ENCODE results near the gene USP20.
"Not testable (repeated sequence)": the region's sequence is repeated elsewhere in the genome, so short reads cannot be mapped to it uniquely, and the experiment has no call there.

The USP20 gene

DNA sequence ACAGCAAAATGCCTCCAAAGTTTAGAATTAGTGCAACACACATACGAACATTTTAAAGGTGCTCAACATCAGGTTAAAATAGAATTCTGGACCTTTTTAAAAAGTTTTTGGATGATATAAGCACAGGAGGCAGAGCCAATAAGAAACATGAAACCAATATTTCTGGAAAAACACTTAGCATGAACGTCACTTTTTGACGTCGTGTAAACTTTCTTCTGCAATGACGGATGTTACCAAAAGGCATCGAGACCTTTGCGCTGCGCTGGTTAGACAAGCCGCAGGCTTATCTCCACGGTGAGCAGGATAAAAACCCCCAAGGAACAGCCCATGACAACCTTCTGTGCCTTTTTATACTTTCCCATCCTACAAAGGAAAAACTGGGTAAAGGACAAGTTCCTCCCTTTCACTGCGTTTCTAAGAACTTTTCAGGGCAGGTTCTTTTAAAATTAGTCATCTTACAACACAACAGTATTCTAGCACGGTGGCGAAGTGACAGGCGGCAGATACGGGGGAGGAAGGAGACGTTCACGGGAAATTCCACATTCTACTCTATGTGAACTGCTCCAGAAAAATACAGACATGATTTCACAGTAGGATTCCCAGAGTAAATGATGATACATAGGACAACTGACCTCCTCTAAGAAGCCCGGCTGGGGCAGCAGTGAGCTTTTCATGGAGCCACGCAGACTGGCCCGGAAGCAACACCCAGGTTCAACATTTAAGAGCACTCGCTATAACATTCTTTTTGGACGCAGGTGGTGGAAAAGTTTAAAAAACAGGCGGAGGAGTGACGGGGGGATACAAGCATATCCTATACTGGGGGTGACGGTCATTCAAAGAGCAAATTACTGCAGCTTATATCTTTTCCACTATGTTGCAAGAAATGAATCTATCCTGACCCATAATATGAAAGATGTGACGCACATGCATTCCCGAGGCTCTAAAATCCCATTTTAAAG is 52.4 kb downstream of the USP20 start:
- in situ Hi-C loops (cut with MboI; ENCODE audit: low sequenced_read_pairs) = no loop called here

GRCh38 chr9:129888293-129889121 is 53.2 kb downstream of the USP20 start:
- in situ Hi-C loops (cut with MboI; ENCODE audit: low sequenced_read_pairs) = no loop called here

DNA sequence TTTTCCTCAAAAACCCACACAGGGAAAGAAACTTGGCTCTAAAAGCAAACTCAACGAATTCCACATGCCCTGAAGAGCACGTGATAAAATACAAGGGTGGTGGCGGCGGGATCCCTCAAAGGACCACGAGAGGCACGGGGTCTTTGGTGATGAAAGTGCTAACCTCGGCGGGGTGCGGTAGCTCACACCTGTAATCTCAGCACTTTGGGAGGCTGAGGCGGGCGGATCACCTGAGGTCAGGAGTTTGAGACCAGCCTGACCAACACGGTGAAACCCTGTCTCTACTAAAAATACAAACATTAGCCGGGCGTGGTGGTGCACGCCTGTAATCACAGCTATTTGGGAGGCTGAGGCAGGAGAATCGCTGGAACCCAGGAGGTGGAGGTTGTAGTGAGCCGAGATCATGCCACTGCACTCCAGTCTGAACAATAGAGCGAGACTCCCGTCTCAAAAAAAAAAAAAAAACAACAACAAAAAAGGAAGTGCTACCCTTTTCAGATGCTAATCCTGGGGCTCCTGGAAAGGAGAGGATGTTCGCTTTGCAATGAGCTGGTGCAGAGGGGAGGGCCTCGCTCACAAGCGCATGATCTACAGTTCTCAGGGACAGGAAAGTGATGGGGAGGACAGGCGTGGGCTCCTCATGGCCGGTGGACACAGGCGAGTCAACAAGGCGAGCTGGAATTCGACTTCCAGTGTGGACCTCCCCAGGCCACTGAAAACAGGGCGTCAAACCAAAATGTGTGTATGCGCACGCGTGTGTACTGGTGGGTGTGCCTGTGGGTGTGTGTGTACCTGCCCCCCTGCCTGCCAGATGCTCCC is 54.1 kb downstream of the USP20 start:
- in situ Hi-C loops (cut with MboI; ENCODE audit: low sequenced_read_pairs) = no loop called here

GRCh38 chr9:129889941-129890717 is 54.9 kb downstream of the USP20 start:
- in situ Hi-C loops (cut with MboI; ENCODE audit: low sequenced_read_pairs) = no loop called here

DNA sequence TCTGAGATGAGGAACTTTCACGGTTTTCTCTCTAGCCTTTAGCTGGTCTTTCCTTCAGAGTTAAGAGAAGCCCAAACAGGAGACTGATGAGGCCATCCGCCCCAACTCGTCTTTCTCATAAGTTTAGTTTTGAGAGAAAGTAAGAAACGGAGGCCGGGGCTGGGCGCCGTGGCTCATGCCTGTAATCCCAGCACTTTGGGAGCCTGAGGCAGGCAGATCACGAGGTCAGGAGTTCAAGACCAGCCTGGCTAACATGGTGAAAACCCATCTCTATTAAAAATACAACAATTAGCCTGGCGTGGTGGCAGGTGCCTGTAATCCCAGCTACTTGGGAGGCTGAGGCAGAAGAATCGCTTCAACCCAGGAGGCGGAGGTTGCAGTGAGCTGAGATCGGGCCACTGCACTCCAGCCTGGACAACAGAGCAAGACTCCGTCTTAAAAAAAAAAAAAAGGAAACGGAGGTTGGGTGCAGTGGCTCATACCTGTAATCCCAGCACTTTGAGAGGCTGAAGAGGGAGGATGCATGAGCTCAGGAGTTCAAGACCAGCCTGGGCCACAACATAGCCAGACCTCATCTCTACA is 55.6 kb downstream of the USP20 start:
- in situ Hi-C loops (cut with MboI; ENCODE audit: low sequenced_read_pairs) = not testable (repeated sequence)

DNA sequence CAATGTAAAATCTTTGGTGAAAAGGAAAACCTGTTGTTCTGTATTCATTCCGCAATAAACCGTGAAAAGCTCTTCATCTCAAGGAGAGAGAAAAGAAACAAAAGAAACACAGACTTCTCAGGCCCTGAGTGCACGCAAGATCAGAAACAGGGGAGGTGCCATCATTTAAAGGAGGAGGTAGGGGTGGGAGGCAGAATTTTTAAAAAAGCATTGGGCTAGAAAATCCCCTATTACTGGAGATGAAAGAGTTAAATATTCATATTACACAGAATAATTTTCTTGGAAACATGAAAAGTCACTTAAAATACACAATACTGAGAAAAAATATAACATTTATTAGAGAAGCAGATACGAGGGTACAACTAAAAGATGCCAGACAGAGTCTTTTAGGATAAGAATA is 56.3 kb downstream of the USP20 start:
- in situ Hi-C loops (cut with MboI; ENCODE audit: low sequenced_read_pairs) = no loop called here

GRCh38 chr9:129894120-129894823 is 59.0 kb downstream of the USP20 start:
- in situ Hi-C loops (cut with MboI; ENCODE audit: low sequenced_read_pairs) = no loop called here

GRCh38 chr9:129895376-129896268 is 60.4 kb downstream of the USP20 start:
- in situ Hi-C loops (cut with MboI; ENCODE audit: low sequenced_read_pairs) = no loop called here

- in situ Hi-C loops (cut with MboI; ENCODE audit: low sequenced_read_pairs) = no loop called here
Measured at GRCh38 chr9:129897263-129897662, 62.0 kb downstream of the USP20 start.

DNA sequence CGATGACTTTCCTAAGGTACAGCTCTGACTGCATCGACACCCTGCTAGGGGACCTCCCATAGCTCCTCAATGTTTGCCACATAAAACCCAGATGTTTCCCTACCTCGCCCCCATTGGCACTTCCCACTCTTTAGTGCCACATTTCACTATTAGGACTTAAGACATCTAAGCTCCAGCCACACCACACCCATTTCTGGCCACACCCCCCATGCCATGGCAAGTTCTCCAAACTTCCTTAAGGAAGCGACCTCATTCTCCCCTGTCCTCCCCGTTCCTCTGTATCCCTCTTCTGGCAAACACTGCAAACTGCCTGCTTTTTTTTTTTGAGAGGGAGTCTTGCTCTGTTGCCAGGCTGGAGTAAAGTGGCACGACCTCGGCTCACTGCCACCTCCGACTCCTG is 62.9 kb downstream of the USP20 start:
- in situ Hi-C loops (cut with MboI; ENCODE audit: low sequenced_read_pairs) = no loop called here

- in situ Hi-C loops (cut with MboI; ENCODE audit: low sequenced_read_pairs) = no loop called here
Measured at GRCh38 chr9:129899620-129900019, 64.4 kb downstream of the USP20 start.

GRCh38 chr9:129900263-129901027 is 65.2 kb downstream of the USP20 start:
- in situ Hi-C loops (cut with MboI; ENCODE audit: low sequenced_read_pairs) = no loop called here

GRCh38 chr9:129901993-129902739 is 66.9 kb downstream of the USP20 start:
- in situ Hi-C loops (cut with MboI; ENCODE audit: low sequenced_read_pairs) = no loop called here

DNA sequence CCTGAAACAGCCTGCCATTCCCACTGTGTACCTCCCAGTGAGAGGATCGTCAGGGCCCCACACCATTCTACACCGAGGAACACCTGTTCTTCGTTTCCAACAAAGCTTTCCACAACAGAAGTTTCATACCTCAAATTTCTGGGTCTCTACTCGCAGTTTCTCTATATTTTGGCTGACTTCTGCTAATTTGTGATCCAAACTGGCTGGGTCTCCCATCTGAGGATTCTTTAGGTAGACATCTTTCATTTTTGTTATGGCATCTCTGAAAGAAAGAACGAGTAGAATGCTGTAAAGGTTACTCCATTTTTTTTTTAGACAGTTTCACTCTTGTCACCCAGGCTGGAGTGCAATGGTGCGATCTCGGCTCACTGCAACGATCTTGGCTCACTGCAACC is 67.5 kb downstream of the USP20 start:
- in situ Hi-C loops (cut with MboI; ENCODE audit: low sequenced_read_pairs) = no loop called here

DNA sequence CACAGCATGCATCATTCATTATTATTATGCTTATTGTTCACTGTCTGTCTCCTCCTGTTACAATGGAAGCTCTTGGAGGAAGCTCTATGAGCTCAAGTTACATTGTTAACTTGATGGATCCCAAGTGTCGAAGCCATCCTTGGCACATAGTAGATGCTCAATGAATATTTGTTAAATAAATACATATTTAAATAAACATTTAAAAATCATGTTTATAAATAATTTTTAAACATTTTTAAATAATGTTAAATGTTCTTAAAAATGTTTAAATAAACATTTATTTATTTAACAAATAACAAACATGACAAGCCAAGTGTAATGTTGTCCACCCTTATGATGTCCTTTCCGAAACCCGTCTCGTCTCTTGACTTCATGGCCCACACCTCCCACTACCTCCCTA is 69.5 kb downstream of the USP20 start:
- in situ Hi-C loops (cut with MboI; ENCODE audit: low sequenced_read_pairs) = no loop called here

GRCh38 chr9:129906298-129906697 is 71.0 kb downstream of the USP20 start:
- in situ Hi-C loops (cut with MboI; ENCODE audit: low sequenced_read_pairs) = no loop called here

DNA sequence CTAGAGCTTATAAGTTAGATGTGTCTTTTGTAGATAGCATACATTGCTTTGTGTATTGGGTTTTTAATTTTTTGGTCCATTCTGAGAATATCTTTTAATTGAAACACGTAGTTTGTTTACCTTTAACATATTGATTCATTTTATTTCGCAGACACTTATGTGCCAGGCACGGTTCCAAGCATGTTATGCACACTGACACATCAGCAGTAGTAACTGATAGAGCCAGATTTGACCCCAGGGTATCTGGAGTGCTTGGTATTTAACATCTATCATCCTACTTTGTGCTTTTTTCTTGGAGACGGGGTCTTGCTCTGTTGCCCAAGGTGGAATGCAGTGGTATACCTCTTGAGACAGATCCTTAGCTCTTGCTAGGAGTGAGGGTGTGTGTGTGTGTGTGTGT is 71.9 kb downstream of the USP20 start:
- in situ Hi-C loops (cut with MboI; ENCODE audit: low sequenced_read_pairs) = no loop called here
